Progenitor cell of endocrine pancreas (in vitro differentiated cells): ENCODE measurements around the gene ROBO3. TPM values are rescaled to one million over a fixed set of nuclear protein-coding genes. Genes with fewer than 3 reads are reported as not detected.

ENCODE experiments used
- DNase-seq: peaks from one replicate; pipeline ENCODE4 v3.0.0; 2021; ENCODE audit warnings: low spot score; ENCODE audit not compliant: unreplicated experiment
- H3K27ac Mint-ChIP-seq: 2 replicates; pipeline ENCODE4 v1.8.0; 2021; ENCODE audit warnings: mild to moderate bottlenecking, moderate library complexity, mixed read lengths
- H3K27me3 Mint-ChIP-seq: 2 replicates; pipeline ENCODE4 v1.8.0; 2021; ENCODE audit warnings: mixed read lengths
- H3K36me3 Mint-ChIP-seq: 2 replicates; pipeline ENCODE4 v1.8.0; 2022; ENCODE audit warnings: mixed read lengths; ENCODE audit not compliant: insufficient read depth
- H3K4me1 Mint-ChIP-seq: 2 replicates; pipeline ENCODE4 v1.8.0; 2021; ENCODE audit warnings: low read depth, mixed read lengths
- H3K4me3 Mint-ChIP-seq: 2 replicates; pipeline ENCODE4 v1.8.0; 2021; ENCODE audit warnings: low read depth, mild to moderate bottlenecking, moderate library complexity, mixed read lengths
- H3K9me3 Mint-ChIP-seq: 2 replicates; pipeline ENCODE4 v1.8.0; 2021; ENCODE audit warnings: low read depth, mixed read lengths
- total RNA-seq: library from RNA; stranded (reverse); gene quantifications from 2 replicates; pipeline ENCODE4 v1.2.1, GENCODE V29; 2021
- TF ChIP-seq, protein P1 (sequence below): fragments of 200-600 bp; sonication (generic); IDR thresholded peaks from one replicate; pipeline ENCODE4 v1.5.0; 2021; ENCODE audit warnings: antibody characterized with exemption, mild to moderate bottlenecking; ENCODE audit not compliant: unreplicated experiment

The ROBO3 gene
- total RNA-seq, 1 donor from 2014 or later, result 9.9 TPM

DNA sequence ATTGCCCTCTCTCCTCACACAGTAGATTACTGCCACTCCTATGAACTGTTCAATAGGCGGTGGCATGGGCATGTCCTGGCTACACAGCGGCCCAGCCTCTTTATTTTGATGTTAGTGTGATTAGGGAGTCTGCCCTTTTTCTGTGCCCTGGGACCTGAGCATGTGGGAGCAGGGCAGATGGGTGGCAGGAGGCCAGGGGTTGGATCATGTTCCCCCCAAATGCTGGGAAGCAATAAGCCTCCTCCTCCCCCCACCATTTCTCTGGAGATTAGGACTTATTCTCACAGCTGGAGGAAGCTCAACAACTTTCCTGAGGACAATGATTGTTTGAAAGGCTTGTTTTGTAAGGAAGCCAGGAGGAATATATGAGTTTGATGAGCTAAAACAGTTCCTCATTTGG lies 54.7 kb downstream of the ROBO3 start:
- peaks cover 43% of the 10 kb centered on the region for H3K27me3 Mint-ChIP-seq
- no peak overlapping the region for H3K4me3 Mint-ChIP-seq

GRCh38 chr11:124920356-124920755 lies 55.1 kb downstream of the ROBO3 start:
- no peaks in the 10 kb centered on the region for H3K36me3 Mint-ChIP-seq
- H3K27me3 Mint-ChIP-seq, result peaks cover 43% of the 10 kb centered on the region
- TF ChIP-seq, protein P1, sequence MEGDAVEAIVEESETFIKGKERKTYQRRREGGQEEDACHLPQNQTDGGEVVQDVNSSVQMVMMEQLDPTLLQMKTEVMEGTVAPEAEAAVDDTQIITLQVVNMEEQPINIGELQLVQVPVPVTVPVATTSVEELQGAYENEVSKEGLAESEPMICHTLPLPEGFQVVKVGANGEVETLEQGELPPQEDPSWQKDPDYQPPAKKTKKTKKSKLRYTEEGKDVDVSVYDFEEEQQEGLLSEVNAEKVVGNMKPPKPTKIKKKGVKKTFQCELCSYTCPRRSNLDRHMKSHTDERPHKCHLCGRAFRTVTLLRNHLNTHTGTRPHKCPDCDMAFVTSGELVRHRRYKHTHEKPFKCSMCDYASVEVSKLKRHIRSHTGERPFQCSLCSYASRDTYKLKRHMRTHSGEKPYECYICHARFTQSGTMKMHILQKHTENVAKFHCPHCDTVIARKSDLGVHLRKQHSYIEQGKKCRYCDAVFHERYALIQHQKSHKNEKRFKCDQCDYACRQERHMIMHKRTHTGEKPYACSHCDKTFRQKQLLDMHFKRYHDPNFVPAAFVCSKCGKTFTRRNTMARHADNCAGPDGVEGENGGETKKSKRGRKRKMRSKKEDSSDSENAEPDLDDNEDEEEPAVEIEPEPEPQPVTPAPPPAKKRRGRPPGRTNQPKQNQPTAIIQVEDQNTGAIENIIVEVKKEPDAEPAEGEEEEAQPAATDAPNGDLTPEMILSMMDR, result no peak
- peak overlapping the region; percentile 84 for H3K27ac Mint-ChIP-seq
- no peaks in the 10 kb centered on the region for H3K9me3 Mint-ChIP-seq
- no peak for DNase-seq
- H3K4me1 Mint-ChIP-seq, result no peaks in the 10 kb centered on the region
- H3K4me3 Mint-ChIP-seq, result peak overlapping the region; percentile 68

More for the DNA sequence above, 54.7 kb downstream of the ROBO3 start:
- H3K9me3 Mint-ChIP-seq, result no peaks in the 10 kb centered on the region
- DNase-seq, result no peak
- no peak overlapping the region for H3K27ac Mint-ChIP-seq
- no peaks in the 10 kb centered on the region for H3K36me3 Mint-ChIP-seq
- H3K4me1 Mint-ChIP-seq, result no peaks in the 10 kb centered on the region
- TF ChIP-seq, protein P1, result no peak

GRCh38 chr11:124920870-124921609 lies 55.8 kb downstream of the ROBO3 start:
- no peaks in the 10 kb centered on the region for H3K4me1 Mint-ChIP-seq
- no peaks in the 10 kb centered on the region for H3K36me3 Mint-ChIP-seq
- peak overlapping the region; percentile 68 for H3K4me3 Mint-ChIP-seq
- TF ChIP-seq, protein P1, result peak; percentile 13
- peak overlapping the region; percentile 84 for H3K27ac Mint-ChIP-seq
- peak; percentile 78 for DNase-seq
- no peaks in the 10 kb centered on the region for H3K9me3 Mint-ChIP-seq
- H3K27me3 Mint-ChIP-seq, result peaks cover 42% of the 10 kb centered on the region

- TF ChIP-seq, protein P1, result no peak
- Mint-ChIP-seq H3K27me3 (peaks cover 36% of the 10 kb centered on the region), H3K4me3 (no peak overlapping the region), H3K27ac (no peak overlapping the region), H3K36me3 (no peaks in the 10 kb centered on the region), H3K9me3 (no peaks in the 10 kb centered on the region), H3K4me1 (no peaks in the 10 kb centered on the region)
- no peak for DNase-seq
These were observed 57.6 kb downstream of the ROBO3 start for GRCh38 chr11:124922831-124923230.

DNA sequence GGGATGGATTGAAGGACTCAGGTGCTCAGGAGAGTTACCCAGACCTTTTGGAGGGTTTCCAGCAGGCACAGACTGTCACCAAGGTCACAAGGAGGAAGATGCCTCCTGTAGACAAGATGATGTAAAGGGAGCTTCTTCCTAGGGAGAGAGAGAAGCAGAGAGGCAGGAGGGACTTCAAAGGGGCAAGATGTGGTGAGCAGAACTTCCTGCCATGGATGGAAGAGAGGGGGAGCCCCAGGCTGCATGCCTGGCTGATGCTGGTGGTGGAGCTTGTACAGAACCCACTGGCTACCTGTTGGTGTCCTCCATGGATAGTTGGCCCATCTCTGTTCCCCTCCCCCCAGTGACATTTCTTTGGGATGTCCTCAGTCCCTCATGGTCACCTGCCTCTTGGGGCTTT lies 58.1 kb downstream of the ROBO3 start:
- Mint-ChIP-seq H3K4me1 (no peaks in the 10 kb centered on the region), H3K9me3 (no peaks in the 10 kb centered on the region), H3K27me3 (peaks cover 33% of the 10 kb centered on the region), H3K36me3 (no peaks in the 10 kb centered on the region), H3K27ac (no peak overlapping the region), H3K4me3 (no peak overlapping the region)
- DNase-seq, result no peak
- TF ChIP-seq, protein P1, result no peak
